ENCODE data around the gene ARHGAP22.

Gene ARHGAP22

GRCh38 chr10:48478469-48478868, 126.4 kb downstream of the ARHGAP22 start:
- H3K27ac ChIP-seq: no peak overlapping the region
- TF ChIP-seq CTCF (IDR thresholded peaks at IDR 0.05): no peak
- TF ChIP-seq ZFX (IDR thresholded peaks at IDR 0.05; ENCODE audit: borderline replicate concordance): no peak

GRCh38 chr10:48477616-48478015, 127.3 kb downstream of the ARHGAP22 start:
- H3K27ac ChIP-seq: no peak overlapping the region
- TF ChIP-seq CTCF (IDR thresholded peaks at IDR 0.05) (no peak), ZFX (IDR thresholded peaks at IDR 0.05; ENCODE audit: borderline replicate concordance) (no peak)

GRCh38 chr10:48477141-48477540, 127.7 kb downstream of the ARHGAP22 start:
- no peak for TF ChIP-seq ZFX (IDR thresholded peaks at IDR 0.05; ENCODE audit: borderline replicate concordance)
- TF ChIP-seq CTCF (IDR thresholded peaks at IDR 0.05): no peak
- no peak overlapping the region for H3K27ac ChIP-seq

GRCh38 chr10:48476279-48476982, 128.4 kb downstream of the ARHGAP22 start:
- no peak overlapping the region for H3K27ac ChIP-seq
- TF ChIP-seq CTCF (IDR thresholded peaks at IDR 0.05) (no peak), ZFX (IDR thresholded peaks at IDR 0.05; ENCODE audit: borderline replicate concordance) (no peak)

- no peak for TF ChIP-seq ZFX (IDR thresholded peaks at IDR 0.05; ENCODE audit: borderline replicate concordance)
- TF ChIP-seq CTCF (IDR thresholded peaks at IDR 0.05): no peak
- H3K27ac ChIP-seq: no peak overlapping the region
Observed at GRCh38 chr10:48475943-48476278, 129.0 kb downstream of the ARHGAP22 start.

- TF ChIP-seq ZFX (IDR thresholded peaks at IDR 0.05; ENCODE audit: borderline replicate concordance) (no peak), CTCF (IDR thresholded peaks at IDR 0.05) (no peak)
- no peak overlapping the region for H3K27ac ChIP-seq
Observed at GRCh38 chr10:48474765-48475365, 130.0 kb downstream of the ARHGAP22 start.

GRCh38 chr10:48473704-48474103, 131.2 kb downstream of the ARHGAP22 start:
- no peak overlapping the region for H3K27ac ChIP-seq
- TF ChIP-seq ZFX (IDR thresholded peaks at IDR 0.05; ENCODE audit: borderline replicate concordance) (no peak), CTCF (IDR thresholded peaks at IDR 0.05) (no peak)
